ENCODE results near the gene SDK1.

The SDK1 gene

GRCh38 chr7:3302681-3303320, 1.7 kb downstream of the SDK1 start:
- no peak for DNase-seq (ENCODE audit: low spot score)
- TF ChIP-seq, protein P1, sequence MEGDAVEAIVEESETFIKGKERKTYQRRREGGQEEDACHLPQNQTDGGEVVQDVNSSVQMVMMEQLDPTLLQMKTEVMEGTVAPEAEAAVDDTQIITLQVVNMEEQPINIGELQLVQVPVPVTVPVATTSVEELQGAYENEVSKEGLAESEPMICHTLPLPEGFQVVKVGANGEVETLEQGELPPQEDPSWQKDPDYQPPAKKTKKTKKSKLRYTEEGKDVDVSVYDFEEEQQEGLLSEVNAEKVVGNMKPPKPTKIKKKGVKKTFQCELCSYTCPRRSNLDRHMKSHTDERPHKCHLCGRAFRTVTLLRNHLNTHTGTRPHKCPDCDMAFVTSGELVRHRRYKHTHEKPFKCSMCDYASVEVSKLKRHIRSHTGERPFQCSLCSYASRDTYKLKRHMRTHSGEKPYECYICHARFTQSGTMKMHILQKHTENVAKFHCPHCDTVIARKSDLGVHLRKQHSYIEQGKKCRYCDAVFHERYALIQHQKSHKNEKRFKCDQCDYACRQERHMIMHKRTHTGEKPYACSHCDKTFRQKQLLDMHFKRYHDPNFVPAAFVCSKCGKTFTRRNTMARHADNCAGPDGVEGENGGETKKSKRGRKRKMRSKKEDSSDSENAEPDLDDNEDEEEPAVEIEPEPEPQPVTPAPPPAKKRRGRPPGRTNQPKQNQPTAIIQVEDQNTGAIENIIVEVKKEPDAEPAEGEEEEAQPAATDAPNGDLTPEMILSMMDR (IDR thresholded peaks at IDR 0.05; ENCODE audit: extremely low read depth, missing control alignments) = no peak

GRCh38 chr7:3304131-3304530, 3.1 kb downstream of the SDK1 start:
- no peak for DNase-seq (ENCODE audit: low spot score)
- TF ChIP-seq, protein P1 (IDR thresholded peaks at IDR 0.05; ENCODE audit: extremely low read depth, missing control alignments) = no peak

DNA sequence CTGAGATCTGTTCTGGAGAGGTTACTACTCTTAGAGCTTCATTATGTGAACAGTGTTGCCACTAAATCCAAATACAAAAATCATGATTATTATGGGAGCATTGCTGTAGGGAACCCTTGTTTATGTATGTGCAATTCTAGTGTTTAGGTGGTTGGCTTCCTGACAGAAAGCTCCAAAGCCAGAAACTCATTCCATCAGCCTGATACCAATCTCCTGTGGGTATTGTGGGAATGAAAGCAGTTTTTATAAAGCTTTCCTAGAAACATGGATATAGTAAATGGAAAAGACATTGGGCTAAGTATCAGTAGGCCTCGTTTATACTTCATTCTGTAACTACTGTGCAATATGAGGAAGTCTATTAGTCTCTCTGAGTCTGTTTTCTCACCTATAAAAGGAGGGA, 6.4 kb downstream of the SDK1 start:
- TF ChIP-seq, protein P1 (IDR thresholded peaks at IDR 0.05; ENCODE audit: extremely low read depth, missing control alignments) = no peak
- DNase-seq (ENCODE audit: low spot score) = no peak

DNA sequence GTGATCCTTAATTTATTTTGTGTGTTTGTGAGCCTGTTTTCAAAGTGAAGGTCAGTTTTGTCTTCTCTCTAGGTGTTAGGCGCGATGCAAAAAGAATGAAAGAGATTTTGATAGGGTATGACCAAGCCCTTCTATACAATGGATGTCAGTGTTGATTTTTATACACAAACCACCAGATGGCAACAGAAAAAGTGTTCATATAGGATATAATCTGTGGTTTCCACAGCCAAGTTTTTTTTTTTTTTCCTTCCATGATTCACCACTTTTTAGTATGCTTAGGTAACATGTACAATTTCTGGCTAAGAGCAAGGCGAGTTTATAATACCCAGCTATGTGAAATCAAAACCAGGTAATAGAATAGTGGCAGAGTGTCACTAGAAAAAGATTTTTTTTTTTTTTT, 8.1 kb downstream of the SDK1 start:
- no peak for DNase-seq (ENCODE audit: low spot score)
- TF ChIP-seq, protein P1 (IDR thresholded peaks at IDR 0.05; ENCODE audit: extremely low read depth, missing control alignments) = no peak

GRCh38 chr7:3309956-3310355, 8.9 kb downstream of the SDK1 start:
- no peak for DNase-seq (ENCODE audit: low spot score)
- TF ChIP-seq, protein P1 (IDR thresholded peaks at IDR 0.05; ENCODE audit: extremely low read depth, missing control alignments) = no peak

- TF ChIP-seq, protein P1 (IDR thresholded peaks at IDR 0.05; ENCODE audit: extremely low read depth, missing control alignments) = no peak
- no peak for DNase-seq (ENCODE audit: low spot score)
These were observed 9.8 kb downstream of the SDK1 start for GRCh38 chr7:3310884-3311283.

- DNase-seq (ENCODE audit: low spot score) = no peak
- TF ChIP-seq, protein P1 (IDR thresholded peaks at IDR 0.05; ENCODE audit: extremely low read depth, missing control alignments) = no peak
These were observed 11.5 kb downstream of the SDK1 start for GRCh38 chr7:3312583-3312982.

Measured in GM20000 (cell line).